Karpas-422 (cell line): Measurements from ENCODE around the gene CD248. TPM values are rescaled to one million over a fixed set of nuclear protein-coding genes. Genes with fewer than 3 reads are reported as not detected.

Source experiments
- DNase-seq: peaks from one replicate; pipeline ENCODE4 v3.0.0-alpha.2; 2015
- H2AFZ ChIP-seq: fragments of 200-600 bp; sonication (generic); 2 replicates; pipeline ENCODE4 v1.6.1; 2014; ENCODE audit warnings: antibody characterized with exemption, low read length, mixed read lengths
- H3K27ac ChIP-seq: fragments of 200-600 bp; sonication (generic); 2 replicates; pipeline ENCODE4 v1.5.1; 2014; ENCODE audit warnings: mild to moderate bottlenecking, low read length, moderate library complexity
- H3K27me3 ChIP-seq: fragments of 200-600 bp; sonication (generic); 2 replicates; pipeline ENCODE4 v1.6.1; 2014; ENCODE audit warnings: low read length, mixed read lengths
- H3K36me3 ChIP-seq: fragments of 200-600 bp; sonication (generic); 2 replicates; pipeline ENCODE4 v1.6.1; 2014; ENCODE audit warnings: low read length, mixed read lengths; ENCODE audit not compliant: insufficient read depth
- H3K4me1 ChIP-seq: fragments of 200-600 bp; sonication (generic); 2 replicates; pipeline ENCODE4 v1.6.1; 2014; ENCODE audit warnings: mild to moderate bottlenecking, low read length, mixed read lengths
- H3K4me2 ChIP-seq: fragments of 200-600 bp; sonication (generic); 2 replicates; pipeline ENCODE4 v1.6.1; 2014; ENCODE audit warnings: low read length, low read depth, mild to moderate bottlenecking; ENCODE audit not compliant: poor library complexity, severe bottlenecking
- H3K4me3 ChIP-seq: fragments of 200-600 bp; sonication (generic); 2 replicates; pipeline ENCODE4 v1.5.1; 2014; ENCODE audit warnings: mild to moderate bottlenecking, antibody characterized with exemption, low read length, mixed read lengths
- H3K79me2 ChIP-seq: fragments of 200-600 bp; sonication (generic); 2 replicates; pipeline ENCODE4 v1.6.1; 2014; ENCODE audit warnings: mild to moderate bottlenecking, low read length, mixed read lengths
- H3K9ac ChIP-seq: fragments of 200-600 bp; sonication (generic); 2 replicates; pipeline ENCODE4 v1.6.0; 2014; ENCODE audit warnings: low read length
- H3K9me2 ChIP-seq: fragments of 200-600 bp; sonication (generic), shearing (Covaris generic); replicated peaks from 2 replicates; pipeline ENCODE4 v1.6.0; 2014; ENCODE audit warnings: mild to moderate bottlenecking, low read length, moderate library complexity; ENCODE audit not compliant: insufficient read depth
- H3K9me3 ChIP-seq: fragments of 300-700, 200-600 bp; sonication (generic); 2 replicates; pipeline ENCODE4 v1.6.1; 2014; ENCODE audit warnings: low read length, mixed read lengths
- H4K20me1 ChIP-seq: fragments of 200-600 bp; sonication (generic); 2 replicates; pipeline ENCODE4 v1.6.1; 2014; ENCODE audit warnings: mild to moderate bottlenecking, antibody characterized with exemption, low read length, low read depth; ENCODE audit not compliant: insufficient read depth
- total RNA-seq: library from RNA; depleted of rRNA; stranded (reverse); fragments of >200 nt; shearing (Covaris generic); gene quantifications from 2 replicates; pipeline ENCODE4 v1.2.3, GENCODE V29; 2014; ENCODE audit warnings: low replicate concordance

Gene CD248
- total RNA-seq, 1 experiment from 2014 or later, result not detected

DNA sequence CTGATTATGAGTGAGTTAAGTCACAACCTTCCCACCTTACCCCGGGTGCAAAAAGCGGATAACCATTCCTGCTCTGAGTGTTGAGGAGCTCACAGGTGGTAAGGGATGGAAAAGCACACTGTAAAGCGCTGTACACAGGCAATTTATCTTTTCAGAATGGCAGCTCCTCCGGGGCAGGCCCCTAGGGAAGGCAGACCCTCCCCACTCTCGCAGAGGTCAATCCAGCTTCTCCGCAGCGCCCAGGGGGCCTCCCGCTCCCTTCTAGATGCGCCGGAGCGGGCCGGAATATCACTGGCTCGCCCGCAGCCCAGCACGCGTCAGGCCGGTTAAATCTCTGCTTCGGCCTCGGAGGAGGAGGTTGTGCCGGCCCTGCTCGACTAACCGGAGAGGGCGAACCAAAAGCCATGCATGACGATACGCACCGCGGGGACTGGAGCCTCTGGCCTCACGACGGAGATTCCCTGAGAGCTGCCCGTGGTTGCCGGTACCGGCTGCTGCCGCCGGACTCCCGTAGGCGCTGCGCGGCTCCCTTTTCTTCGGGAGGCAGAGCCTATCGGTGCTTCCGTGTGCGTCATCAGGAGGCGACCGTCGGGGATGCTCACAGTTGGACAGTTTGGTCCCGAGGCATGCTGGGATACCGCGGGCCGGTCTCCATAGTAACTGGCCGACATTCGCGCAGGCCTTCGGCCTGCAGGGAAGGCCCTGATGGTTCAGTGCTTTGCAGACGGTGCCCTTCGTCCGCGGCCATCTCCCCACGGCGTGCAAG lies 27.9 kb upstream of the CD248 start, which contains the start of gene BRMS1:
BRMS1 (minus strand) TSS at position 555 of the 766 bp plus-strand sequence. CDS start 2,870 bp downstream, outside the sequence.
- H3K27me3 ChIP-seq, result no peaks in the 10 kb centered on the region
- peak within 1 kb of the TSS; percentile 99 for H3K4me3 ChIP-seq
- H3K9me3 ChIP-seq, result no peaks in the 10 kb centered on the region
- H3K9ac ChIP-seq, result peak within 1 kb of the TSS; percentile 97
- peak; percentile 98 for DNase-seq
- H3K36me3 ChIP-seq, result no peaks in the 10 kb centered on the region
- H2AFZ ChIP-seq, result no peak within 1 kb of the TSS; the same call in 1 of the 2 replicates
- H3K79me2 ChIP-seq, result peaks cover 55% of the 10 kb centered on the region
- H3K4me1 ChIP-seq, result peaks cover 50% of the 10 kb centered on the region
- H4K20me1 ChIP-seq, result peaks cover 16% of the 10 kb centered on the region; the same call in 1 of the 2 replicates
- no peaks in the 10 kb centered on the region for H3K9me2 ChIP-seq
- peak within 1 kb of the TSS; percentile 67 for H3K27ac ChIP-seq
- peak within 1 kb of the TSS; percentile 91 for H3K4me2 ChIP-seq

DNA sequence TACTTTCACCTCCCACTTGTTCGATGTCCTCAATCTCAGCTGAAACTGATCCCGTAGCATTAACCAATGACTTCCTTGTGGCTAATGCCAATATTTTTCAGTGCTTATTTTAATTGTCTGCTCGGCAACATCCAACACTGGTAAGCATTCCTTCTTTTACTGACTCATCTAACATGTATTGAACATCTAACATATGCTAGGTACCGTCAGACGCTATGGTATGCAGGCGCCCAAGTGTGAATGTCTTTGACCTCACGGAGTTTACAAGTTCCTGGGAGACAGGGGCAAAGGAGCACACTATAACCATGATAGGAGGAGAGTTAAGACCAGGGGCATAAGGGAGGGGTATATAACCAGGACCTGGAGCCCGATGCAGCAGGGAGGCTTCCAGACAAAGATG lies 26.3 kb upstream of the CD248 start:
- Histone ChIP-seq H3K4me2 (peak overlapping the region; percentile 91), H3K36me3 (no peaks in the 10 kb centered on the region), H3K9ac (peak overlapping the region; percentile 97), H3K9me2 (no peaks in the 10 kb centered on the region), H3K27me3 (no peaks in the 10 kb centered on the region), H3K79me2 (peaks cover 46% of the 10 kb centered on the region), H2AFZ (no peak overlapping the region), H3K4me1 (peaks cover 39% of the 10 kb centered on the region), H4K20me1 (peaks cover 16% of the 10 kb centered on the region; the same call in 1 of the 2 replicates), H3K9me3 (no peaks in the 10 kb centered on the region), H3K4me3 (peak overlapping the region; percentile 99), H3K27ac (no peak overlapping the region)
- DNase-seq, result no peak

DNA sequence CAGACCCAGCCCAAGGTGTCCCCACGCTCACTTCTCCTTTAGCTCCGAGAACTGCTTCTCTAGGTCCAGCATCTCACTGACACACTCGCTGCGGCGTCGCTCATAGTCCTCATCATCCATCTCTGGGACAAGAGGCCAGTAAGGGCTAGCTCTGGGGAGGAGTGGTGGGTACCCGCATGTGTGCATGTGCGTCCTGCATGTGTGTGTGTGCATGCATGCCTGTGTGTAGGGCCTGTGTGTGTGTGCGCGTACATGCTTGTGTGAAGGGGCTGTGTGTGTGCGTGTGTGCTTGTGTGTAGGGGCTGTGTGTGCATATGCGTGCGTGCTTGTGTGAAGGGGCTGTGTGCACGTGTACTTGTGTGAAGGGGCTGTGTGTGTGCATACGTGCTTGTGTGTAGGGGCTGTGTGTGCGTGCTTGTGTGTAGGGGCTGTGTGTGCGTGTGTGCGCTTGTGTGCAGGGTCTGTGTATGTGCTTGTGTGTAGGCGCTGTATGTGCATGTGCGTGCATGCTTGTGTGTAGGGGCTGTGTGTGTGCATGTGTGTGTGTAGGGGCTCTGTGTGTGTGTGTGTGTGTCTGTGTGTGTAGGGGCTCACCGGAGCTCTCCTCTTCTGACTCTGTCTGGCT lies 24.8 kb upstream of the CD248 start:
- no peaks in the 10 kb centered on the region for H3K27me3 ChIP-seq
- DNase-seq, result no peak
- no peaks in the 10 kb centered on the region for H3K9me3 ChIP-seq
- no peak overlapping the region for H2AFZ ChIP-seq
- H4K20me1 ChIP-seq, result peaks cover 16% of the 10 kb centered on the region; the same call in 1 of the 2 replicates
- H3K9me2 ChIP-seq, result no peaks in the 10 kb centered on the region
- no peak overlapping the region for H3K4me2 ChIP-seq
- H3K9ac ChIP-seq, result no peak overlapping the region
- peaks cover 35% of the 10 kb centered on the region for H3K79me2 ChIP-seq
- no peaks in the 10 kb centered on the region for H3K36me3 ChIP-seq
- H3K27ac ChIP-seq, result no peak overlapping the region
- H3K4me1 ChIP-seq, result peaks cover 43% of the 10 kb centered on the region
- no peak overlapping the region for H3K4me3 ChIP-seq

DNA sequence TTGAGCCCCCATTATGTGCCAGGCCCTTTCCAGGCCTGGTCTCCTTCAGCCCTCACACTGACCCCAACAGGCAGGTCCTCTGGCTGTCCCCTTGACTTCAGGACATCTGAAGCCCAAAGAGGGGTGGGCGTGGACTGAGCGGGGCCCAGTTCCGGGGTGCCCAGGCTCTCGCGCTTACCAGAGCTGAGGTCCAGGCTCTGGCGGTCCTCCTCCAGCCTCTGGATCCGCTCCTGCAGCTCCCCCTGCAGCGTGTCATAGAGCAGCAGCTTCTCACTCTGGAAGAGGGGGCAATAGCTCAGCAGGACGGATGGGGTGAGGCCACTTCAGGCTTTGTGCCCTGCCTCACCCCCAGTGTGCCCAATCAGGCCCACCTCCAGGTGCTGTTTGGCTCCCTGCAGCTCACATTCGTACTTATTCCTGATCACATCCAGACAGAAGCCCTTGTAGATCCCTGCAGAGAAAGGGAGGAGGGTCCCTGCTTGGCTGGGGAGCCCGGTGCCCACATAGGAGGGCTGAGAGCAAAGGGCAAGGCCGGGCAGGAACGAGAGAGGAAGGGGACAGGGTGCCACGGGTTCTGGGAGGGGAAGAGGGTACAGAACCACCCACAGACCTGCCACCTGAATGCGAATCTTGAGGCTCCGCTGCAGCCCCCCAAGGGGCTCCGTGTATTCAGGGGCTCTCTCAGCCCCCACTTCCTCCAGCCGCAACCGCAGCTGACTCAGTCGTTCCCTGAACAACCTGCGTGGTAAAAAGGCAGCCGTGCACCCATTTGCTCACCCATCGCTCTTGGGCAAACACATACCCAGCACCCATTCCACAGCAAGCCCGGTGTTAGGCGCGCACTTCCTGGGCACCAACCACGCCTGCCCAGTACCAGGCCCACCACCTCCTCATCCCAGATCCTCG lies 24.0 kb upstream of the CD248 start:
- Histone ChIP-seq H3K9me2 (no peaks in the 10 kb centered on the region), H3K9ac (no peak overlapping the region), H3K36me3 (no peaks in the 10 kb centered on the region), H3K27ac (no peak overlapping the region), H3K4me1 (peaks cover 42% of the 10 kb centered on the region), H4K20me1 (peaks cover 16% of the 10 kb centered on the region; the same call in 1 of the 2 replicates), H2AFZ (no peak overlapping the region), H3K9me3 (no peaks in the 10 kb centered on the region), H3K79me2 (peaks cover 28% of the 10 kb centered on the region), H3K4me2 (no peak overlapping the region), H3K27me3 (no peaks in the 10 kb centered on the region), H3K4me3 (no peak overlapping the region)
- DNase-seq, result no peak

- Histone ChIP-seq H4K20me1 (peaks cover 16% of the 10 kb centered on the region; the same call in 1 of the 2 replicates), H3K36me3 (no peaks in the 10 kb centered on the region)
Observed at GRCh38 chr11:66339686-66340483, 23.0 kb upstream of the CD248 start.

GRCh38 chr11:66339162-66339675 lies 22.4 kb upstream of the CD248 start:
- Histone ChIP-seq H3K4me3 (no peak overlapping the region), H2AFZ (no peak overlapping the region), H4K20me1 (peaks cover 11% of the 10 kb centered on the region; the same call in 1 of the 2 replicates), H3K27me3 (no peaks in the 10 kb centered on the region), H3K4me2 (no peak overlapping the region), H3K27ac (no peak overlapping the region), H3K79me2 (peaks cover 16% of the 10 kb centered on the region), H3K36me3 (no peaks in the 10 kb centered on the region), H3K9me3 (no peaks in the 10 kb centered on the region), H3K9me2 (no peaks in the 10 kb centered on the region), H3K4me1 (peaks cover 33% of the 10 kb centered on the region), H3K9ac (no peak overlapping the region)
- DNase-seq, result no peak

More at GRCh38 chr11:66339686-66340483, 23.0 kb upstream of the CD248 start:
- no peak overlapping the region for H2AFZ ChIP-seq
- H3K9ac ChIP-seq, result no peak overlapping the region
- no peaks in the 10 kb centered on the region for H3K9me2 ChIP-seq
- no peak overlapping the region for H3K4me3 ChIP-seq
- H3K27me3 ChIP-seq, result no peaks in the 10 kb centered on the region
- H3K4me1 ChIP-seq, result peaks cover 34% of the 10 kb centered on the region
- no peak for DNase-seq
- H3K9me3 ChIP-seq, result no peaks in the 10 kb centered on the region
- peaks cover 23% of the 10 kb centered on the region for H3K79me2 ChIP-seq
- H3K4me2 ChIP-seq, result no peak overlapping the region
- H3K27ac ChIP-seq, result no peak overlapping the region
